HG03575 (cell line): ENCODE measurements around the gene SMAP2.

Source experiments
- ATAC-seq: cut with Tn5 transposase; IDR thresholded peaks from one replicate; pipeline ENCODE4 v1.9.1; 2021; ENCODE audit not compliant: unreplicated experiment, insufficient number of reproducible peaks, low FRiP score; ENCODE audit errors: extremely low read depth

The SMAP2 gene

DNA sequence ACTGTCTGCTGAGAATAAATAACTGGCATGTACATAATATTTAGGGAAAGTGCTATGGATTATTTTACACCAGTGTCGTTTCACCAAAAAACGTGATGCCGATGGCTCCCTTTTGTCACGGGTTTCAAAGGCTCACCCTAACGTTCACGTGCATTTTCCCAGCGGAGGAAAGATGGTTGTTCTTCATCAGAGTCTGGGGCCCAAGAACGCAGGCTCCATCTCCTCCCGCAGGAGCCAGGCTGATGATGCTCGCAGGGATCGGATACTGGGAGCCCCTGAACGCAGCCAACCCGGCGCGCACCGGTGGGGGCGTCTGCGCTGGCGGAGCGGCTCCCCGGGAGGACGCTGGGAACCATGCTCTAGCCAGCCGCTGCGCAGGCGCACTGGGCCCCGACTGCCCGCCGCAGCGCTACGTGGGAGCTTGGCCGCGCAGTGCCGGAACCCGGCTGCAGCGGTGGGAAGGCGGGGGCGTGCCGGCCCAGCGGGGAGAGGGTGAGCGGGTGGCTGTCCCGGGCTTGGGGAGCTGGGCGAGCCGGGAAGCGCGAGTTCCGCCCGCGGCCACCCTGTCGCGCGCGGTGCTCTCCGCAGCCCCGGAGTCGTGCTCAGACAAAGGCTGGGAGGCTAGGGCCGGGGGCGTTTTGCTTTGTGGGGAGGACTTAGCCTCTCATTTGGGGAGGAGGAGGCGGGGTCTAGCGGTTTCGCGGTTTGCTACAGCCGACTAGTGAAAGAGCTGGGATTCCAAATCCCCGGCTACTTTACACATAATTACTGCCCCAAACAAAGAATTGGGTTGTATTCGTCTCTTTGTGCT, 76.4 kb downstream of the SMAP2 start, which contains the start of gene ZFP69B:
TSS of gene ZFP69B (plus strand) at position 793 of the 811 bp plus-strand sequence. CDS start 486 bp downstream, outside the sequence.
- no peak for ATAC-seq

DNA sequence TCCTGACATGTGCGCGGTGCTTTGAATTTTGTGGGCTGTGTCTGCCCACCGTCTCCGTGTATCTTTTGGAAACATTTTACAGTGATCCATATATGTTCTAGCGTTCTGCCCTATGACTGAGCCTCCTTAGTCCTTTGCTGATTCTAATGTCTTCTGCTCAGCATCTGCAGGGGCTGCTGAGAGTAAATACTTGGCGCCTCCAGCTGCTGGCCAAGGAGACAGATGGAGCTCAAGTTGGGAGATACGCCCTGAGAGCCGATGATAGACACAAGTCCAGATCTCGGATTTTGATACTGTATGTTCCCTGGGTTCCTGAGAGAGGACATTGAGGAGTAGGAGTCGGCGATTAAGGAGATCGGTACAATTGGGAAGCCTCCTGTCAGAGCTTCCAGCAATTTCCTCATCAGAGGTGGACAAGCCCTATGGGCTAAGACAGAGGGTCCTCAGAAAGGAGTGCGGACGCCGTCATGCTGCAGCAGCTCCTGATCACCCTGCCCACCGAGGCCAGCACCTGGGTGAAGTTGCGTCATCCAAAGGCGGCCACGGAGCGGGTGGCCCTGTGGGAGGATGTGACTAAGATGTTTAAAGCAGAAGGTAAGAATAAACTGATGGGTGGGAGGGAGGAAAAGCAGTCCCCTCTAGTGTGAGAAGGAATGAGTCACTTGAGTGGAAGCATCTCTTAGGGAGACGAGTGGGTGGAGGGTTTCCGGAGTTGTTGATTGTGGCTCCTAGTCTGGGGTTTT, 77.1 kb downstream of the SMAP2 start:
- ATAC-seq: no peak

DNA sequence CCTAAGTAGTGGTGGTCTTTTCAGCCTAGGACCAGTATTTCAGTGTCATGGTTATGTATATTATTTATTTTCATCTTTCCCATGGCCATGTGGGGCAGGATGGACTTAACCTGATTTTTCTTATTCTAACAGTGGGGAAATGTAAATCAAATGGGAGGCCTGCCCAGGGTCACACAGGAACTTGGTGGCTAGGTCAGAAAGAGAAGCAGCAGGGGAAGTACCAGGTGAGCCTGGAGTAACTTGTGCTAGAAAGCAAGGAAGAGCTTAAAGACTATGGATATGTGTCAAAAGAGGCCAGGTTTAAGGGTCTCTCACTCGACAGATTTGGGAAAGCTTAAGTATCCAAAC, 77.7 kb downstream of the SMAP2 start:
- no peak for ATAC-seq

DNA sequence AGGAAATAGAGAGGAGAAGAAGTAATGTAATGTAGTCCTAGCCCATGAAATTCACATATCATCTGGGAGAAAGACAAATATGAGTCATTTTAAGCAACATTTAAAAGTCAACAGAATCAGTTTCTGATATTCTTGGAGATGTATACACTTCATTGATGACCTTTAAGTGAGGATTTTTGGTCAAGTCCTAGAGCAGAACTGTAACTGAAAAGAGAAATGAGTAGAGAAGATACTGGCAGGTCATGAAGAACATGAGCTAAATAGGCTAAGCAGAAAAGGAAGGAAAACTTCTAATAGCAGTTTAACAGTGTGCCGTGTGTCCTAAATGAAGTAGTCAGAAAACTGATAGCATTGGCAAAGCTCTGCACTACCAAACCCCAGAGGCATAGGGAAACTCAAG, 81.3 kb downstream of the SMAP2 start:
- ATAC-seq: no peak

DNA sequence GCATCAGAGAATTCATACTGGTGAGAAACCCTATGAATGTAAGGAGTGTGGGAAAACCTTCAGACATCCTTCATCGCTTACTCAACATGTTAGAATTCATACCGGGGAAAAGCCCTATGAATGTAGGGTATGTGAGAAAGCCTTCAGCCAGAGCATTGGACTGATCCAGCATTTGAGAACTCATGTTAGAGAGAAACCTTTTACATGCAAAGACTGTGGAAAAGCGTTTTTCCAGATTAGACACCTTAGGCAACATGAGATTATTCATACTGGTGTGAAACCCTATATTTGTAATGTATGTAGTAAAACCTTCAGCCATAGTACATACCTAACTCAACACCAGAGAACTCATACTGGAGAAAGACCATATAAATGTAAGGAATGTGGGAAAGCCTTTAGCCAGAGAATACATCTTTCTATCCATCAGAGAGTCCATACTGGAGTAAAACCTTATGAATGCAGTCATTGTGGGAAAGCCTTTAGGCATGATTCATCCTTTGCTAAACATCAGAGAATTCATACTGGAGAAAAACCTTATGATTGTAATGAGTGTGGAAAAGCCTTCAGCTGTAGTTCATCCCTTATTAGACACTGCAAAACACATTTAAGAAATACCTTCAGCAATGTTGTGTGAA, 89.5 kb downstream of the SMAP2 start:
- no peak for ATAC-seq

DNA sequence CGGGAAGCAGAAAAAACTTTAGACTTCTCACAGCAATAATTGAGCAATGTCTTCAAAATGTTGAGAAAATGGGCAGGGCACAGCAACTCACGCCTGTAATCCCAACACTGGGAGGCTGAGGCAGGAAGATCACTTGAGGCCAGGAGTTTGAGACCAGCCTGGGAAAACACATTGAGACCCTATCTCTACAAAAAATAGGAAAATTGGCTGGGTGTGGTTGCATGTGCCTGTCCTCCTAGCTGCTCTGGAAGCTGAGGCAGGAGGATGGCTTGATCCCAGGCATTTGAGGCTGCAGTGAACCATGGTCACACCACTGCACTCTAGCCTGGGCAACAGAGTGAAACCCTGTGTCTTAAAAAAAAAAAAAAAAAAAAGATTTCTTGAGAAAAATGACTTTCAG, 95.8 kb downstream of the SMAP2 start:
- ATAC-seq: no peak
